ENCODE data around the gene ARHGAP45.
"Not testable (repeated sequence)": the region's sequence is repeated elsewhere in the genome, so short reads cannot be mapped to it uniquely, and the experiment has no call there.

Gene ARHGAP45, protein sequence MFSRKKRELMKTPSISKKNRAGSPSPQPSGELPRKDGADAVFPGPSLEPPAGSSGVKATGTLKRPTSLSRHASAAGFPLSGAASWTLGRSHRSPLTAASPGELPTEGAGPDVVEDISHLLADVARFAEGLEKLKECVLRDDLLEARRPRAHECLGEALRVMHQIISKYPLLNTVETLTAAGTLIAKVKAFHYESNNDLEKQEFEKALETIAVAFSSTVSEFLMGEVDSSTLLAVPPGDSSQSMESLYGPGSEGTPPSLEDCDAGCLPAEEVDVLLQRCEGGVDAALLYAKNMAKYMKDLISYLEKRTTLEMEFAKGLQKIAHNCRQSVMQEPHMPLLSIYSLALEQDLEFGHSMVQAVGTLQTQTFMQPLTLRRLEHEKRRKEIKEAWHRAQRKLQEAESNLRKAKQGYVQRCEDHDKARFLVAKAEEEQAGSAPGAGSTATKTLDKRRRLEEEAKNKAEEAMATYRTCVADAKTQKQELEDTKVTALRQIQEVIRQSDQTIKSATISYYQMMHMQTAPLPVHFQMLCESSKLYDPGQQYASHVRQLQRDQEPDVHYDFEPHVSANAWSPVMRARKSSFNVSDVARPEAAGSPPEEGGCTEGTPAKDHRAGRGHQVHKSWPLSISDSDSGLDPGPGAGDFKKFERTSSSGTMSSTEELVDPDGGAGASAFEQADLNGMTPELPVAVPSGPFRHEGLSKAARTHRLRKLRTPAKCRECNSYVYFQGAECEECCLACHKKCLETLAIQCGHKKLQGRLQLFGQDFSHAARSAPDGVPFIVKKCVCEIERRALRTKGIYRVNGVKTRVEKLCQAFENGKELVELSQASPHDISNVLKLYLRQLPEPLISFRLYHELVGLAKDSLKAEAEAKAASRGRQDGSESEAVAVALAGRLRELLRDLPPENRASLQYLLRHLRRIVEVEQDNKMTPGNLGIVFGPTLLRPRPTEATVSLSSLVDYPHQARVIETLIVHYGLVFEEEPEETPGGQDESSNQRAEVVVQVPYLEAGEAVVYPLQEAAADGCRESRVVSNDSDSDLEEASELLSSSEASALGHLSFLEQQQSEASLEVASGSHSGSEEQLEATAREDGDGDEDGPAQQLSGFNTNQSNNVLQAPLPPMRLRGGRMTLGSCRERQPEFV

DNA sequence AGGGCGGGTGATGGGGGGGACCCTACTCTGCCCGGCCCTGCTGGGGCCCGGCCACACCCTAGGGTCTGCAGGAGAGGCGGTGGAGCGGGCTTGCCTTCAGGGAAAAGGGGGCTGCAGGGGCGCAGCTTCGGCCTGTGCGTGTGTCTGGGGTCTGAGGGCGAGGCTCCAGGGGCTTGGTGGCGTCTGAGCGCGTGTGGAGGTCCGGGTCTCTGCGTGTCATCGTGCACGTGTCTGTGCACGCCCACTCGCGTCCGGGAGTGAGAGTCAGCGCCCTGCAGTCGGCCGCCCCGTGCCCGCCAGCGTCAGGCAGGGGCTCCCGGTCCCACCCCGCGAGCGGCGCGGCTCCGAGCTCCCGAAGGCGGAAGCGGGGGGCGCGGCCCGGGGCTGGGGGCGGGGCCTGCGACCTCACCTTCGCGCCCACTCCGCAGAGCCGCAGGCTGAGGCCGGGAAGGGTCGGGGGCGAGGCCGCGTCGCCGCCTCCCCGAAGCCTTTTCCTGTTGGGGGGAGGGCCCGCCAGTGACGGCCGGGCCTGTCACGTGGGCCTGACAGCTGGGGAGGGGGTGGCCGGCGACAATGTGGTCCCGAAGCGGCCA lies at the start of gene ARHGAP45:
TSS of gene ARHGAP45 (plus strand) at position 420 of the 593 bp plus-strand sequence. CDS start 239 bp downstream, outside the sequence.
- DNase-seq = no peak

DNA sequence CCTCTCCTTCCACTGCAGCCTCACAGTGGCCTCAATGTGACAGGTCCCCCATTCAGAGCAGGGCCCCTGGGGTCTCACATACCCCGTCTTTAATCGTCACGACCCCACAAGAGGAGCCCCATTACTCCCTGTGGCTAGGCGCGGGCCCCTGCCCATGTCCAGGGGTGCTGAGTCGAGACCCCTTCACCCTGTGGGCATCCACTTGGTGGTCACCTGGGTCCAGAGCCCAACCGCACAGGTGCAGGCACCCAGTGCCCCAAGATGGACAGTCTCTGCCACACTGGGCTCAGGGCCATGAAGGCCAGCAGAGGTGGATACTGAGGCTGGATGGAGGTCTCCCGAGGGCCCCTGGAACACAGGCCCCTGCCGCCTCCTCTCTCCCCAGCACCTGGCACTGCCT lies 49.1 kb upstream of the ARHGAP45 start:
- no peak for DNase-seq

DNA sequence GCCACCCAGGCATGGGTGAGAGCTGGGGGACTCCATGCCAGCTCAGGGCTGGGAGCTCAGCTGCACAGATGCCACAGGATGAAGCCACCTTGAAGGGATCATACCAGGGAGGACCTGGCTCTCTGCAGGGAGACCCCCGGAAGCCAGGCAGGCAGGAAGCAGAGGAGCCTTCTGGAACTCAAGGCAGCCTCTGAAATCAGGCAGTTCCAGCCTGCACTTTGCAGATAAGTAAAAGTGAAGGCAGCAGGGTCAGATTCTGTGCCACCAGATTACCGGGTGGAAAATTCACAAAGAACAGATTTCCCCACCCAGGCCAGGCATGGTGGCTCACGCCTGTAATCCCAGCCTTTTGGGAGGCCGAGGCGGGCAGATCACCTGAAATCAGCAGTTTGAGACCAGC lies 48.6 kb upstream of the ARHGAP45 start:
- DNase-seq = no peak

DNA sequence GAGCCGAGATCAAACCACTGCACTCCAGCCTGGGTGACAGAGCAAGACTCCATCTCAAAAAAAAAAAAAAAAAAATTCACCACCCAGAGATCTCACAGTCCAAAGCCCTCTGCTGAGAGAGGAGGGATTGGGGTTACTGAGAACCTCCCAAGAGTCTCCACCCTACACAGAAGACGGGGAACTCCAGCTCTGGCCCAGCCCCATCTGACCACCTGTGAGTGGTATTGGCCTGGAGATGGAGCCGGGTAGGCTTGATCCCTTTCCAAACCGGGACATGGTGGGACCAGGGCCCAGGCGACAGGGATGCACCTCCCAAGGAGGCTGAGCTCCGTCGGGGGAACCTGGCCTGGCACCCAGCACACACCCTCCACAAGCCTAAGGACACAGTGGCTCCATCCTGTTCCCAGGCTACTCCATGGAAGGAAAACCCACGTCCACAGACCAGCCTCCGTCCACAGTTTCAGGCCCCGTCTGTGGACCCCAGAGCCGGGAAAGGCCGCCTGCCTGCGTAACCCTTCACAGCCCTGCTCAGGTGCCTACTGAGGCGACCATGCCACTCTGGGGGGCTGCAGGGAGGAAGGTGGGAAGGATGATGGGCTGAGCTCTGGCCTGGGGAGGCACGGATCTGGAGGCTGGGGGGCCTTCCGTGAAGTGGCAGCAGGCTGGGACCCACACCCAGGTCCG lies 47.9 kb upstream of the ARHGAP45 start:
- no peak for DNase-seq

DNA sequence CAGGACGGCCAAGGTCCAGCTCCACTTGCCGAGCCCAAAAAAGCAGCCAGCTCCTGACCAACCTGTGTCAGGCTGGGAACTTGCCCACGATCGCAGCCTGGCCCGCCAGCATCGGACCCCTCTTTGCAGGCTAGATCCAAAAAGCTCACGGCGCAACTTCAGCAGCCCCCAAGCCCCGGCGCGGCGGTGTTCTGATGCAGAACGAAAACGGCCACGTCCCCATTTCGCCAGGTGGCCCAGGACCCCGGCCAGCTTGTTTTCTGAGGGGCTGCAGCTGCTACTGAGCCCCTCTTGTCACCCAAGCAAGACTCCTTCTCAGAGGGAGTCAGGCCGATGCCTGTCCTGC lies 47.4 kb upstream of the ARHGAP45 start:
- DNase-seq = no peak

DNA sequence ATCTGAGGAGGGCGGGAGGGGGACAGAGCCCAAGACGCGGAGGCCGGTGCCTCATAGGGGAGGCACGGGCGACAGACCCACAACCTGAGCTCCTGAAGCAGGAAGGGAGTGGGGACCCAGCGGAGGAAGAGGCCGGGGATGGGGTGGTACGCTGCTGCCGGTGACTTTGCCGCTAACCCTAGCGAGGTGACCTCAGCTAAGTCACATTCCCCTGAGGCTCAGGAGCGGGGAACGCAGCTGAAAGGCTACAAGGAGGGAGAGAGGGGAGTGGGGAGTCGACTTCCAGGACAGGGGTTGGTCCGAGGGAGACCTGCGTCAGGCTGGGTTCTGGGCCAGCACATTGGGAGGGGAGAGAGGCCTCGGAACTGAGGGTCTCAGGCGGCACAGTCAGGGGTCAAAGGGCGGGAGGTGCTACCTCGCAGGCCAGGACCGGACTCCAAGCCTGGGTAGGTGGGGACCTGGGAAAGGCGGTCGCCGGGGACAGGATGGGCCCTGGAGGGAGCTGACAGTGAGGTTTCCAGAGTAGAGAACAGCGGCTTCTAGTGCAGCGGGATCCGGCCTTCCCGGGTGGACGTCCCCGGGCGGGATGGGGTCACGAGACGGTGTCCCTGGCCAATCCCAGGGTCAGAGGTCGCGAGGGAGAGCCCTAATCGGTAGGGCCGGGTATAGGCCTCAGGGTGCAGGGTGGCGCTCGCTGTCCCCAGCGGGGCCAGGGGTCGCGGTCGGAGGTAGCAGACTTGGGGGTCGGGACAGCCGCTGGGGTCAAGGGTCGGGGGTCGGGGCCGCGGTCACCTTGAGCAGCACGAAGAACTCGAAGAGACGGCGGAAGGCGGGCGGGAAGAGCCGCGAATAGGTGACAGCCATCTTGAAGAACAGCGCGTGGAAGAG lies 46.7 kb upstream of the ARHGAP45 start:
- DNase-seq = no peak

DNA sequence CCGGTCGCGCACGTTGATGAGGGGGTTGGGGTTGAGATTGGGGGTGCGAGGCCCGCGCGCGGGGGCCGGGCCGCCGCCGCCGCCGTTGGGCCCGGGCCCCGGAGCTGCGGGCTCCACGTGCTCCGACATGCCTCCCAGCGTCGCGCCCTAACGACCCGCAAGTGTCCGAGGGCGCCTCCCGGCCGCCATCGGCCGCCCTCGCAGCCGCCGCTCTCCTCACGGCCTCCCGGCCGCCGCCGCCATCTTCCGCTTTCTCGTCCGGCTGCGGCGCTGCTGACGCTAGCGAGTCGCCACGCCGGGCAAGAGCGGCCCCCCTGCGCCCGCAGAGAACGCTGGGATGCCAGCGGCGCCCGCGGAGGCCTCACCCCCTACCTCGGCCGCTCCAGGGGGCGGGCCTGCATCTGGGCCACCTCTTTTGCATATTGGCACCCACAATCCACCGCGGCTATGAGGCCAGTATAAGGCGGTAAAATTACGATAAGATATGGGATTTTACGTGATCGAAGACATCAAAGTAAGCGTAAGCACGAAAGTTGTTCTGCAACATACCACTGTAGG lies 46.0 kb upstream of the ARHGAP45 start, which contains the start of gene TMEM259:
TSS of gene TMEM259 (minus strand) at position 256 of the 558 bp plus-strand sequence. CDS start at position 129, 127 bp downstream.
- peak; percentile 71 to 91 for DNase-seq

DNA sequence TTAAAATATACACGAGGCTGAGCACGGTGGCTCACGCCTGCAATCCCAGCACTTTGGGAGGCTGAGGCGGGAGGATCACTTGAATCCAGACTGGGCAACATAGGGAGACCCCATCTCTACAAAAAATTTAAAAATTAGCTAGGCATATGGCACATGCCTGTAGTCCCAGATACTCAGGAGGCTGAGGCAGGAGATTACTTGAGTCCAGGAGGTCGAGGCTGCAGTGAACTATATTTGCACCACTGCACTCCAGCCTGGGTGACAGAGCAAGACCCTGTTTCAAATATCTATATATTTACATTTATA lies 43.1 kb upstream of the ARHGAP45 start:
- DNase-seq = not testable (repeated sequence)

DNA sequence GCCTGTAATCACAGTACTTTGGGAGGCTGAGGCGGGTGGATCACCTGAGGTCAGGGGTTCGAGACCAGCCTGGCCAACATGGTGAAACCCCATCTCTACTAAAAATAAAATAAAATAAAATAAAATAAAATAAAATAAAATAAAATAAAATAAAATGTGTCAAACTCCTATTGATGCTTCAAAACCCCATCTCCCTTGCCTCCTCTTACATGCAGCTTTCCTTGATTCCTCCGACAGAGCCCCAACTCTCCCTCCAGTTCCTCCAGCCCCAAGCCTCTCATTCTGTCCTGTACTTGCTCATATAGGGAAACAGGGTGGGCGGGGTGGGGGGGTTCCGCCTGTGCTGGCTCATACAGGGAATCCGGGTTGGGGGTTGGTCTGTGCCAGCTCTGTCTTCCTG lies 41.9 kb upstream of the ARHGAP45 start:
- DNase-seq = not testable (repeated sequence)

DNA sequence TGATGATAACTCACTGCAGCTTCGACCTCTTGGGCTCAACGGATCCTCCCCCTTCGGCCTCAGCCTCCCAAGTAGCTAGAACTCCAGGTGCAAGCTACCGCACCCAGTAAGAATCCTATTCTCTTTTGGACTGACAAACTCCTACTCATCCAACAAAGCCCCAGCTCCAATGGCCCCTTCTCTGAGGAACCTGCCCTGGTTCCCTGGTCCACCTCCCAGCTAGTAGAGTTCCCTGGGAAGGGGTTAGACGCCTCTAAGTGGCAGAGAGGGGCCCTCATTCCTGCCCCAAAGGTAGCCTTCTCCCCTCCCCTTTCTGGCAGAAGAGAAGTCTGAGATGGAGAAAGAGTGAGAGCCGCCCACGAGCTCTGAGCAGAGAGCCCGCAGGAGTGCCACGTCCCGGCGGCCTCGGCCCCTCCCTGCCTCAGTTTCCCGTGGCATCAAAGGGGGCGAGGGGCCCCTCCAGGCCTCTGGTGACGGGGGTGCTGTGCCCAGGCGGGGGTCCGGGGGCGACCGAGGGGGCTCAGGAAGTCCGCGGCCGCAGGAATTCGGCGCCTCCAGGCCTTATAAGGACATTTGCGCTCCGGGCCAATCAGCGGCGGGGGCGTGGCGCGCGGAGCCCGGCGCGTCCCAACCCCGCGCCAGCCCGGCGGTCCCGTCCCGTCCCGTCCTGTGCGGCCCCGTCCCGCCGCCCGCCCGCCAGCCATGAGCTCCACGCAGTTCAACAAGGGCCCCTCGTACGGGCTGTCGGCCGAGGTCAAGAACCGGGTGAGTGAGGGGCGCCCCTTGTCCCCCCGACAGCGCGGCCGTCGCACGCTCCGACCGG lies 40.8 kb upstream of the ARHGAP45 start, which contains the start of gene CNN2:
TSS of gene CNN2 (plus strand) at position 649 of the 823 bp plus-strand sequence. CDS start at position 703, 54 bp downstream.
- DNase-seq = peak in 1 of 2 experiments; percentile 73

DNA sequence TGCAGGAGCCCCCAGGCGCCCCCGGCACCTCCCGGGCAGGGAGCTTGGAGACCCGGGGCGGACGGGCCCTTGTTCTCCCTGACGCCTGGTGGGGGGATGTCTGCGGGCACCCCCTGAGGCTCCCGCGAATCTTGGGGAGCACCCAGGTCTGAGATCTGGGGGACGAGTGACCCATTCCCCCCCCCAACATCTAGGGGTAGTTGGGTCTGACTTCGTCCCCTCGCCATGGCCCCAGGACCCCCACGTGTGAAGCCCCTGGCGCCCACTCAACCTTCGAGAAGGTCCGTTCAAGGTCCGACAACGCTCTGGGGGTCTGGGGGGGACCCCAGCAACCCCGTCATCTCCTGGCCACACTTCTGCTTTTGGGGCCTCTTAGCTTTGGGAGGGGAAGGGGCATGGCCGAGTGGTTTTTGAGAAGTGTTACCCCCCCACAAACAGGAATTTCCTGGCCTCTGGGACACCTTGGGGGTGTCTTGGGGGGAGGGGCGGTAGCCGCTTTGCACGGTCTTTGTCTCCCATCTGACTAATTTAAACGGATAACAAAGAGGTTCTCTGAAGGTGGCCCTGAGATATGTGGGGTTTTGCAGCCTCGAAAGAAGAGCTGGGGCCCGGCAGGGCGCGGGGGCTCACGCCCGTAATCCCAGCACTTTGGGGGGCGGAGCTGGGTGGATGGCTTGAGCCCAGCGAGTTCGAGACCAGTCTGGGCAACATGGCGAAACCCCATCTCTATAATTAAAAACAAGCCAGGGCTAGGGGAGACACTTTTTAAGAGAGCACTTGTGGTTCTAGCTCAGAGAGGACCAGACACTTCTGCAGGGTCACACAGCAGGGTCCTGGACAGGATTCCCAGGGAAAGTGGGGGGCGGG lies 40.0 kb upstream of the ARHGAP45 start:
- DNase-seq = peak in 1 of 2 experiments; percentile 31

DNA sequence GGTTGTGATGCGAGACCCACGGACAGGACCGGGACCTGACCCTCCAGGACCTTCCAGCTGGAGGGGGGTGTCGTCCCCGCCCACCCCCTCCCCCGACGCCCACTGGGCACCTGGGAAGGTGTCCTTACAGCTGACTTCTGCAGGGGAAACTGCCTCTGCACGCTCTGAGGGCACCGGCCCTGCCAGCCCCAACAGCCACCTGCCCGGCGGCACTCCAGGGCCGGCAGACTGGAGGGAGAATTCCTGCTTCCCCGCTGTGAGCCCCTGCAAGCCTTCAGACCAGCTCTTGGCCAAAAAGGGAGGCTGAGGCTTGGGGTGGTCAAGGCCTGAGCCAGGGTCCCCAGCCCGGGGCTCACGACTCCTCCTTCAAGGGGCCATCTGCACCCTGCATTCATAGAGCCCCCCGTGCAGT lies 39.3 kb upstream of the ARHGAP45 start:
- DNase-seq = no peak

DNA sequence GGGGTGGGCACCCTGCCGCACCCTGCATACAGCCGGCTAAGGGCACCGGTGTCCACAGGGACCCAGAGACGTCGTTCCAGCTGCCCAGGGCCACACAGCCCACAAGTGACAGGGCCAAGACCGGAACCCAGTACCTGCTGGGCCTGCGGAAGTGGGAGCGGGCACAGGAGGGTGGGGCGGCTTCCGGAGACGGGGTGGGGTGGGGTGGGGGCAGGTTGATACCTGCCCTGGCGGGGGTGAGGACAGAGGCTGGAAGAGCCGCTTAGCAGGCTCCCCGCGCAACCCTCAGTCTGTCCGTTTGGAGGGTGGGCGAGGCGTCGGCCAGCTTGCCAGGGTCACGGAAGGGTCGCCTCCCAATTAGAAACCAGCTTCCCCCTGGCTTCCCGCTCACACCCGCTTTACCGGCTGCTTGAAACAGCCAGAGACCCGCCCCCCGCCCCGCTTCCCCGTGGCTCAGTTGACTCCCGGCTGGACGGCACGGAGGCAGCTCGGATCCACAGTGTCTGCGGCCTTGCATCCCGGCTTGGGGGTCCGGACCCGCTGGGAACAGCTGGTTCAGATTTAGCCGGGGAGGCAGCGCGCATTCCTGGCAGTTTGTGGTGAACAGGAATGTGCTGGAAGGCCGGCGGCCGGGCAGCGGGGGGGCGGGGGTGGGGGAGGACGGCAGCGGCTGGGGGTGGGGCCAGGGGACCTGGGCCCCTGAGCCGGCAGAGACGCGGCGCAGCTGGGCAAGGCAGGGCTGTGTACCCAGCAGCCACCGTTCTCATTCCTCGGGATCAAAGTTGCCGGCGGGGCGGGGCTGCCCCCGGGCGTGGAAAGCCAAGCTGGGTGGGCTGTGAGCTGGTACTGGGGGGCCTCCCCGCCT lies 38.7 kb upstream of the ARHGAP45 start:
- DNase-seq = peak; percentile 42 to 65

DNA sequence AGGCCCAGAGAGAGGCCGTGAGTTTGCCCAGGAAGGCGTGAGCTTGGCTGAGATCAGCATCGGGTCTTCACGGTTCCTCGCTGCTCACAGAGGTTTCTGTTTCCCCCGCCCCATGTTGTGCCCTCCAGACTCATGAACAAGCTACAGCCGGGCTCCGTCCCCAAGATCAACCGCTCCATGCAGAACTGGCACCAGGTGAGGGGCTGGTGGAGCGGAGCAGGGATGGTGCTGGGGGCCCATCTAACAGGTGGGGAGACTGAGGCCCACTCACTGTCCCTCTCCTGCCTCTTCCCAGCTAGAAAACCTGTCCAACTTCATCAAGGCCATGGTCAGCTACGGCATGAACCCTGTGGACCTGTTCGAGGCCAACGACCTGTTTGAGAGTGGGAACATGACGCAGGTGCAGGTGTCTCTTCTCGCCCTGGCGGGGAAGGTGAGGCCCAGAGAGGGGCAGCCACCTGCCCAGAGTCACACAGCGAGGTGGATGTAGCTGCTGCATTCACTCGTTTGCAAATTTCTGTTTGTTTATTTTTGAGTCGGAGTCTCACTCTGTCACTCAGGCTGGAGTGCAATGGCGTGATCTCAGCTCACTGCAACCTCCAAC lies 34.6 kb upstream of the ARHGAP45 start:
- DNase-seq = no peak

DNA sequence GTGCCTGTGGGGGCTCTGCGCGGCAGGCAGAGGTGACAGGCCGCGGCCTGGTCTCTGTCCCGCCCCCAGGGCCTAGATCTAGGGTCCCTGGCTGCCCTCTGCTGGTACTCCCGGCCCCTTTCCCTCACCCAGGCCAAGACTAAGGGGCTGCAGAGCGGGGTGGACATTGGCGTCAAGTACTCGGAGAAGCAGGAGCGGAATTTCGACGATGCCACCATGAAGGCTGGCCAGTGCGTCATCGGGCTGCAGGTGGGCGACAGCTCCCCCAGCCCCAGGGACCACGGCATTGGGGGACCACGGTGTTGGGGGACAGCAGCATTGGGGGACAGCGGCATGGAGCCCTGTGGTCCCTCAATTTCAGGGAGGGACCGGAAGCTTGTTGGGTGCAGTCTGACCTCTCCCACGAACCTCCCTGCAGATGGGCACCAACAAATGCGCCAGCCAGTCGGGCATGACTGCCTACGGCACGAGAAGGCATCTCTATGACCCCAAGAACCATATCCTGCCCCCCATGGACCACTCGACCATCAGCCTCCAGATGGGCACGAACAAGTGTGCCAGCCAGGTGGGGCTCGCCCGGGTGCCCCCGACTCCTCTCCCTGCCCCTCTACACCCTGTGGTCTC lies 30.9 kb upstream of the ARHGAP45 start:
- DNase-seq = no peak

DNA sequence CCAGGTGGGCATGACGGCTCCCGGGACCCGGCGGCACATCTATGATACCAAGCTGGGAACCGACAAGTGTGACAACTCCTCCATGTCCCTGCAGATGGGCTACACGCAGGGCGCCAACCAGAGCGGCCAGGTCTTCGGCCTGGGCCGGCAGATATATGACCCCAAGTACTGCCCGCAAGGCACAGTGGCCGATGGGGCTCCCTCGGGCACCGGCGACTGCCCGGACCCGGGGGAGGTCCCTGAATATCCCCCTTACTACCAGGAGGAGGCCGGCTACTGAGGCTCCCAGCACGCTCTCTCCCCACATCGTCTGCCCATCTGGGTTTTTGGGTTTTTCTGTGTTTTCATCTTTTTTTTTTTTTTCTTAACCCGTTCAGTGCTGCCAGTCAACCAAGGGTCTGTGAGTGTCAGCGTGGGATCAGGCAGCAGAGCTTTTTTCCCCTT lies 29.3 kb upstream of the ARHGAP45 start:
- no peak for DNase-seq

Measured in SW 1271 (cell line).